Activated CD4-positive, CD25-positive, alpha-beta regulatory T cell treated with anti-CD3 and anti-CD28 coated beads, Interleukin-2, amount 50 U/mL, for 24 hours (primary cell): ENCODE measurements around the gene RXRB.
A peak's percentile ranks its signal among the peaks of the same experiment; 100 is the strongest.

Experiments
- ATAC-seq, 2 donors: fragments of 150-1000 bp; cut with Tn5 transposase; one replicate each; pipeline ENCODE4 v1.10.0; 2021; ENCODE audit warnings: mild to moderate bottlenecking in 1 of 2, moderate library complexity in 1 of 2

RXRB gene

DNA sequence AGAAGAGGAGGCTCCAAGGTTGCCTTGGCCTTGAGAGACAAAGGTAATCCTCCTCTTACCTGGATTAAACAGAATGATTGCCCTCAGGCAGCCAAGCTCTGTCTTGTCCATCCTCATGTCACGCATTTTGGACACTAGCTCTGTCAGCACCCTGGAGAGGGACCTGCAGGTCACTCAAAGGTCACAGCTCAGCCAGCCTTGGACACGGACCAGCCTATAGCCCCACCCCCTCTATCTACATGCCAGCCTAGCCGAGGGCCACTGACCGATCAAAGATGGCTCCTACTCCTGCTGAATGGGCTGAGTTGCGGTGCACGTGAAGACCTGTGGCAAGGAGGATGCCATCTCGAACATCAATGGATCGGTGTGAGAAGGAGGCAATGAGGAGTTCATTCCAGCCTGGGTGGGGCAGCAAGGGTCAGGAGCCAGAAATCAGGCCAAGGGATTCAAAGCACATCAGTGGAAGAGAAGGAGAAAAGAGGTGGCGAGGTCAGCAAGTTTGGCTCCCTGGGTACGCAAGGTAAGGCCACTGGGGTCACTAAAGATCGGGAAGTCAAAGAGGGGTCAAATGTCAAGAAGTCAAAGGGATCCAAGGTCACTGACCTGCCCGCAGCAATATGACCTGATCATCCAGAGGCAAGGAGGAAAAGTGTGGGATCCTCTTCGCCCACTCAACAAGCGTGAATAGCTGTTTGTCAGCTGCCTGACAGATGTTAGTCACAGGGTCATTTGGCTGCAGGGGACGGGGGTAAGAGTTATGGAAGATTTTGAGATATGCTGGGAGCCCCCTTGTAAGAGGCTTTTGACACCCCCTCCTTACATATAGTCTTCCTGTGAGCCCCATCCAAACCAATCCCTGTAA lies 4.9 kb downstream of the RXRB start:
- ATAC-seq, result no peak

DNA sequence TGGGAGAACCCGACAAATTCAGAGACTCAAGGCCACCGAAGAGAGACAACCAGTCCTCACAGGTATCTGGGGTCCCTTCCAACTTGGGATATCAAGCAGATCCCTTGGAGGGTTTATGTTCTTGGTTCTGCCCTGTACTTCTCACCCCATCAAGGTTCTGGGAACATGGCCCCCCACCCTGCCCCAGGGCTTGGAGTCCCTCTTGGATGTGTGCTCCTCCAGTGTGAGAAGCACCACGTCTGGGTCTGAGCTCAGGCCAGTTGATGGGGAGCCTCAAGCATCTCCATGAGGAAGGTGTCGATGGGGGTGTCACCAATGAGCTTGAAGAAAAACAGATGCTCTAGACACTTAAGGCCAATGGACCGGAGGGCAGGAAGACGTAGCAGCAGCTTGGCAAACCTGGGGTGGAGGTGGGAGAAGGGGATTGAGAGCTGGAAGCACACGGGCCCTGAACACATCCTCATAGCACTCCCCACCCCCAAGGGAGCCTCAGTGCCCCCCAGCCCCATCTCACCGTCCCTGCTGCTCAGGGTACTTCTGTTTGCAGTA lies 6.0 kb downstream of the RXRB start:
- ATAC-seq, result no peak

DNA sequence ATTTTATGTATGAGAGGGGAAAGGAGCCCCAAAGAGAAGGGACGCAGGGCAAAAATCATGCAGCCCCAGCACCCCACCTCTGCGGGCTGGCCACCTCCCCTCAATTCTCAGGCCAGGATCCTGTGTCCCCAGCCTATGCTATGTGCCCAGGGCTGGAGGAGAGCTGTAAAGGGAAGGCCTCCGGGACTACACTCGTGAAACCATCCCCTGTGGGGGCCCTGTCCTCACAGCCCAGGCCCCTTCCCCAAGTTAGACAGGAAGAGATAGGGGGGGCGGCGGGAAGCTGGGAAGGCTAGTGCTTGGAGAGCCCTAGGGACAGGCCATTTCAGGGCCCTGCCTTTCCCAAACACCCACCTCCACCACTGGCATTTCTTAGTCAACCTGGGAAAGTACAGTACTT lies 6.8 kb downstream of the RXRB start:
- ATAC-seq, result no peak

DNA sequence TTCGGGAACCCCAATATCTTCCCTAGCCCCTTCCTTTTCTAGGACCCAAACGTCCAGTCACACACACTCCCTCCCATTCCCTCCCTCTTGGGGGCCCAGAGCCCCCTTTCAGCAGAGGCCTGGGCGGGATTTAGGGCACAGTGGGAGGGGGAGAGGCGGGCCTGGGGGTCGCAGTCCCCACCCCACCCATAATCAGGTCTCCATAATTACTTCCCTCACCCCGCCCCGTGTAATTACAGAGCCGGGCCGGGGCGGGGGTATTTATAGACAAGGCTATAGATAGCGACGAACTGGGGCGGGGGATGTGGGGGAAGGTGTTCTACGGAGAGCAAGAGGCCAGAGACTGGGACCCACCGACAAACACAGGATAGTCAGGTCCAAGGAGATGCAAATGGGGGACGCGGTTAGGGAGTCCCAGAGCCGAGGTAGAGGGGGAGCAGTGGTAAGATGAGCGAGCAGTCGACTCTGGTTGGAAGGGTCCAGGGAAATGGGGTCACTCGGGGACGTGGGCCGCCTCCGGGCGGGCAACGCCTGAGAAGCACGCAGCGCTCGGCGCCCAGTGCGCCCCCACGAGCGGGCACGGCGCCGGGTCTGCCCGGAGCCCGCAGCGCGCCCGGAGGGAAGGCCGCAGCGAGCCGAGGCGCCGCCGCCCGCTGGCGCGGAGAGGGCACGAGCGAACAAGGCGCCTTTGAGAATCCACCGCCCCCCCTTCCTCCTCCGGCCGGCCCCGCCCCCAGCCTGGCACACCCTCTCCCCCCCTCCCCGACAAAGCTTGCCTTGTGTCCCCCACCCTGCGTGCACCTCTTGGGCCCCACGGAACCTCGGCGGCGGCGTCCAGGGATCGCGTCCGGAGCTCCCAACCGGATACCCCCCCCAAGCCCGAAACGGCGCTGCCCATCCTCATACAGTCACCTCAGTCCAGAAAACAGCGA lies 7.5 kb downstream of the RXRB start:
- no peak for ATAC-seq

DNA sequence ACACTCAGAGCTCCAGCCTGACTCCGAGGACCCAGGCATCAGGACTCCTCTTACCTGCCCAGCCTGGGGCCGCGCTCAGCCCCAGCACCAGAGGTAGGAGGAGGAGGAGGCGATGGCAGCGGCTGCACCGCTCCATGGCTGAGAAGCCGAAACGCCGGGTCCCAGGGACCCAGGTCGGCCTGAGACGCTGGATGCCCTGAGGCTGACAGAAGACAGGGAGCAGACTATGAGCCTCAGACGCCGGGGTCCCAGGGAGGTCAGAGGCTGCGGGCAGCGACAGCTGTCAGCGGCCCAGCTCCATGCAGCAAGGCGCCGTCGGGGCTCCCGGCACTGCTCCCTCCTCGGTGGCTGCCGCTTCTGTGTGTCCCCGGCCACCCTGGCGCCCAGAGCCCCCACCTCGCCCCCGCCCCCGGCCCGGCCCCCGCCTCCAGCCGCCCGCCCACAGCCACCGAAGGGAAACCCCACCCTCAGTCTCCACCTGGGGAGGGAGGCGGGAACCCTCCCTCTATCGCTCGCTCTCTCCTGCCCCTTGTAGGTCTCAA lies 8.3 kb downstream of the RXRB start, which contains the start of gene COL11A2:
Gene COL11A2, minus strand, starts transcription at position 363 of the 542 bp plus-strand sequence. Its CDS starts 227 bp downstream, at position 136.
- ATAC-seq, result peak; percentile 19 to 34

DNA sequence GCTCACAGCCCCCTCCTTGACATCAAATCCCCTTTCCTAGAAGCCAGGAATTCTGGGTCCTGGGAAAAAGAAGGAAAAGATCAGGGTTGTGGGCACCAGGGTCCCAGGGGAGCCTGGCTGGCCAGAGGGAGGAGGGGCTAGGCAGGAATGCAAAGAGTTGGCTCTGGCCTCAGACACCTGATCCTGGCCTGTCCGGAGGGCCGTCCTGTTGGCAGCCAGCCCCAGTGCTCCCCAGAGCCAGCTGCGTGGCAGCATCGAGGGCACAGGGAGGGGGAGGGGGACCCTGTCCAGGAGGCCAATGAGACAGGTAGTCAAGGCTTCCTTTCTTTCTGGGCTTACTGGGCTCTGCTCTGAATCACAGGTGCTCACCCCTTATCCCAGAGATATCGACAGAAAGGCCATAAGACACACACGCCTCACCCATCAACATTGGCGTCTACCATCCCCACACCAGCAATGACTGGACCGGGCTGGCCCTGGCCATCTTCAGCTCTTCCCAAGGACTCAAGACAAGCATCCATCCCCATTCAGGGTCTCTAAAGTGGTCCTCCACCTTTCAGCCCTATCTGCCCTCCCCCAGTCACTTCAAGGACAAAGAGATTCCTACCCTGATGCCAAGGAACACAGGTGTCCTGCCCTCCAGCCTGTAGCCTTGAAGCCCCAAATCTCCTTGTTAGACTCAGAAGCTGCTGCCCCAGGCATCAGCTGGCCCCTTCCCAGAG lies 8.9 kb downstream of the RXRB start:
- ATAC-seq, result no peak

DNA sequence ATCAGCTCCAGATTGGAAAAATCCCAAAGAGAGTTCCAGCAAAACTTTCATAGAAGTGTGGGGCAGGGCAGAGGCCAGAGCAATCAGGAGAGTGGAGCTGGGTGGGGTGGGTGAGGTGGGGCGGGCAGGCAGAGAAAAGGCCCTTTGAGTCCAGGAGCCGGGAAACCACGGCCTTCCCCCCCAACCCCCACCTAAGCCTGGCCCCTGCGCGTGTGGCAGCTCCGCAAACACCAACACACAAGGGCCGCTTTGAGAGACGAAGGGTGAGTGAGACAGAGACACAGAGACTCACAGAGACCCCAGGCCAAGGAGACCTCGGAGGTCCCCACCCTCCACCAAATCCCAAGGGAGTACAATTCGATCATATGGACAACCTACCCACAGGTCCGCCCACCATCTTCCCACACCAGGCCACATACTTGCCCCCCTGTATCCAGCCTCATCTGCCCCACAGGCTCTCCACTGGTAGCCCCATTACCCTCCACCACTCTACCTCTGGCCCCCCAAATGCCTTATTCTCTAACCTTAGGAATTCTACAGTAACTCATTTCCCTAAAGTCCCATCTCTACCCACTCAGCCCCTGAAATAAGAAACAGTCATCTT lies 9.9 kb downstream of the RXRB start:
- ATAC-seq, result no peak

DNA sequence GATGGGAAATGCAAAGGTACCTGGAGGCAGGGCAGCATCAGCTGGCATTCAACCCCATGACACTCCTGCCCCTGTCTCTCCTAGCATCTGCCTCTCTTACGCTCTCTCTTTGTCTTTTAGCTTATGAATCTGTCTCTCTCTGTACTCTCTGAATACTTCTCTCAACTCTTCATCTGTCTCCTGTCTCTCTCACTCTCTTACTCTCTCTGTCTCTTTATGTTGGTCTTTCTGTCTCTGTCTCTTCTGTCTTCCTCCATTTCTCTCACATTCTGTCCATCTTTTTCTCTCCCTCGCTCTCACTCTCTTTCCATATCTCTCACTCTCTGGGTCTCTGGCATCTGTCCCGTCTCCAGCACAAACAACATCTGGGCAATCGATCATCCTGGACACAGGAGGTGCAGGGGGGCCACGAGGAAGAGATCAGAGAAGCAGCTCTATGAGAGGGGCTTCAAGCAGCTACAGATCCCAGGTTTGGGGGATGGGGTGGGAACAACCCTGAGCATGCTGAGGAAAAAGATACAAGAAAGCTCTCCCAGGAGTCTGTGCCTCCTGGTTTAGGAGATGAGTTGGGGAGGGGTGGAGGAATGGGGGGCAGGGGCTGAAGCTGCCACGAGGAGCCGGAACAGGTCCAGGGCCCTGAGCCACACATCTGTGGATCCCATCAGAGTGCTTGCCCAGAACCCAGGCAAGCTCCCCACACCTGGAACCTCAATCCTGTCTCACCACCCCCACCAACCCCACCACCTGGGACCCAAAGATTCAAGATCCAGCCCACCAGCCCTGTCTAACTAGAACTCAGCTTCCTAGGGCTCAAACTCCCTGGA lies 10.6 kb downstream of the RXRB start:
- no peak for ATAC-seq

DNA sequence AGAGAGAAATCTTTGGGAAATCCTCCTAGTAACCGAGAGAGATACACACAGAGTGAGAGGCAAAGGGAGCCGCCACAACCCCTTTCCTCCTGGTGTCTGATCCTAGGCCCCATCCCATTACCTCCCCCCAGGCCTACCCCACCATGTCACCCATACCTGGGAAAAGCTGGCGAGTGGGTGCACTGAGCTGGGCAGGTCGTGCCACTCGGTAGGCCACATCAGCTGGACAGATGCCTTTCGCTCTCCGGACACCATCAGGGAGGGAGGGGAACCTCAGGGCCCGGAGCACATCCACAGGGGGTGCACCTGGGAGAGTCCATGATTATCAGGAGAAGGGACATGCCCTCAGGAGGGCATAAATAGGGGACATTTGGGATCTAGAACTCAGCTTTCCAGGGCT lies 11.3 kb downstream of the RXRB start:
- no peak for ATAC-seq

DNA sequence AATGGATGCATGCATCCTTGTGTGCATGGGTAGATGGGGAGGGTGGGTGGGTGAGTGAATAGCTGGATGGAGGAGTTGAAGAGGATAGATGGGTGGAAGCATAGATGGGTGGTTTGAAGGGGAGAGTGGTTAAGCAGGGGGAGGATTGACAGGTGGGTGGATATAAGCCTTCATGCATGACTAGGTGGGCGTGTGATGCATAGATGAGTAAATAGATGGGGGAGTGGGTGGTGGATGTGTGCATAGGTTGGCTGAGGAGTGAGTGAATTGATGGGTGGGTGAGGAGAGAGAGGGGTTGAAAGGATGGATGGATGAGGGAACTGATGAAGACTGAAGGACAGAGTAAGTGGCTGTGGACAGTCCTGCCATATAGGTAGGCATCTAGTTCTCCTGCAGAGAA lies 12.7 kb downstream of the RXRB start:
- ATAC-seq, result no peak

DNA sequence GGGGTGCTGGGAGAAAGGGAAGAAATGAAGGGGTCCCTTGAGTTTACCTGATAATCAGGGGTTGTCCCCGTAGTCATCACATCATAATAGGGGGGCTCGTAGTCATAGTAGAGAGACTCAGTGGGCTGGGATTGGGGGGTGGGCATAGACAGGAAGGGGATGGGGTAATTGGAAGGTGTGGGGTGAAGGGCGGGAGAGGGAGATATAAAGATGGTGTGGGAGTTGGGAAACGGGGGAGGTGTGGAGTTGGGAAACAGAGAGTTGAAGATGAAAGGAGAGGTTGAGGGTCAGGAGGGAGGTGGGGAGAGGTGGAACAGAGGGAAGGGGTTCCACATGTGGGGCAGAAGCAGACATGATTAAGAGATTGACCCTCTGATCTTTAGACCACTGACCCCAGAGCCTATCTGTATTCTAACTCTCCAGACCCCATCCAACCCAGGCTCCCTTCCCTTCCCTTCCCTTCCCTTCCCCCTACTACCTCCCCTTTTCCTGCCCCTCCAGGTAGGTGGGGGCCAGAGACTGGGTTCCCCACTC lies 14.7 kb downstream of the RXRB start:
- ATAC-seq, result no peak

DNA sequence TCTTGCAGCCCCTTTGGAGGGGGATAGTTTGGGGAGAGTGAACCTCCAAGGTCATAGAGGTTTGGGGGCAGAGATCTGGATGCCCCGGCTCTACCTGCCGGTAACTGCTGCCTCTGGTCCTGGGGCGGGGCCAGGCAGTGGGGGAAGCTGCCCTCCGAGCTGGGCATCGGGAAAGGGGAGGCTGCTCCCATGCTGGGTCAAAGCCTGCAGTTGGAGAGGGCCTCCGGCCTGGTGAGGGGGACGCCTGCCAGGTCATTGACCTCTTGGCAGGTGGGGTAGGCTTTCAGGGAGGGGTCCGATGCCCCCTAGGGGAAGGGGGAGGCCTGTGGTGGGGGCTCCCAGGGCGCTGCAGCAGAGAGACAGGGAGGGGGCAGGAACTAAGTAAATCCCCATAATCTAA lies 15.3 kb downstream of the RXRB start:
- ATAC-seq, result no peak

DNA sequence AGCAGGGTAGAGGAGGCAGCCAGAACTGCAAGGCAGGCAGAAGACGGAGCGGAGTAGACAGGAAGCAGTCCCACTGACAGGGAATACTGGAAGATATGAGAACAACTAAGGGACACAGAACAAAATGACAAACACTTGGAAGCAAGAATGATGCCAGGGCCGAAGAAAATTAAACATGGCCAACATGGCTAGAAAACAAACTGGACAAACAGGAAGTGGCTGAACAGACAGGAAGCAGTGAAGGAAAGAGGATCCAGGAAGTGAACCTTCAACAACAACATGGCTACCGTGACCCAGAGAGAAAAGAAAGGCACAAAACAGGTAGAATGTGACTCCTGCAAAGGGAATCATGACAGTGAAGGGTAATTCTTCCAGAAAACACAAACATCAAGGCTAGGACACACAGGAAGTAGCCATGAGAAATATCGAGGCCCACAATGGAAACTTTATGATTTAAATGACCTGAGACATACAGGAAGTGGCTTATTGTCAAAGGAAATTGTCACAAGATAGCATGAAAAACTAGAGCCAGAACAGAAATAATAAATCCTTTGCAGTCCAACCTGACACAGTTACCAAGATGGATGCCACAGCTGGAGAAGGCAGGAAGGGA lies 17.3 kb downstream of the RXRB start:
- ATAC-seq, result peak in 1 of 2 donors; percentile 58

DNA sequence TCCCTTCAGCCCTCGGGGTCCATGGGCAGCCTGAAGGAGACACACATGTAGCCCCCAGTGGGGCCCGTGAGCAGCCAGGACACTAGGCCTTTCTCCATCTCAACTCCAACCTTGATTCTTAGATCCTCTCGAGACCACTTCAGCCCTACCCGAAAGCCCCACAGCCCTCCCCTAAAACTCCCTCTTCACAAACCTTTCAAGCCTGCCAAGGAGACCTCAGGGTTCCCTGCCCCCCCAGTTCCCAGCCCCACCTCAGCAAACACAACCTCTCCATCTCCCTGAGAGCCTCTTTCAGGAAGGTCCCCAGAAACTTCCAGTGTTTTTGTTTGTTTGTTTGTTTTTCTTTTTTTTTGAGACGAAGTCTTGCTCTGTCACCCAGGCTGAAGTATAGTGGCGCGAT lies 19.3 kb downstream of the RXRB start:
- no peak for ATAC-seq

DNA sequence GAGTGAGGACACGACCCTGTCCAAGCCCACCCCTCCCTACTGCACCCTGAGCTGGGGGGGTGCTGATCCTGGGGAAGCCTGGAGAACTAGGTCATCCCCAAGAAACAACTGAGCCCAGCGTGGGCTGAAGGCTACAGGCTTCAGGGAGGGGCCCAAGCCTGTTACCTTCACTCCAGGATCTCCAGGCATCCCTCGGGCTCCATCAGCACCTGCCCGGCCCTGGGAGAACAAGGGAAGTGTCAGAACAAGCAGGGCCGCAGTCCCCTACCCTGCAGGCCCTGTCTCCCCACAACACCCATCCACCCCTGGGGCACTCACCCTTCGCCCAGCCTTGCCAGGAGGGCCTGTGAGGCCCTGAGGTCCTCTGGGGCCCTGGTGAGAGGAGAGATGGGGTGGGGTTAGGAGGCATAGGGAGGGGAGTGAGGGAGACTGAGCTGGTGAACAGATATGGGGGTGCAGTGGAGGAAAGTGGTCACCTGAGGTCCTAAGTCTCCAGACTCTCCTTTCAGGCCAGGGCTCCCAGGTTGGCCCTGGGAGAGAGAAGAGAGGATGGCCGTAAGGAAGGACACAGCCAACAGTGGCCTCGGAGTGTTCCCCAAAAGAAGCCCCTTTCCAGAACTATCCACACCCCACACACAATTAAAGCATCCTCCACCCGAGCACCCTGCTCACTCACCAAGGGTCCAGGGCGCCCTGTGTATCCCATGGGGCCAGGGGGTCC lies 21.6 kb downstream of the RXRB start:
- no peak for ATAC-seq

DNA sequence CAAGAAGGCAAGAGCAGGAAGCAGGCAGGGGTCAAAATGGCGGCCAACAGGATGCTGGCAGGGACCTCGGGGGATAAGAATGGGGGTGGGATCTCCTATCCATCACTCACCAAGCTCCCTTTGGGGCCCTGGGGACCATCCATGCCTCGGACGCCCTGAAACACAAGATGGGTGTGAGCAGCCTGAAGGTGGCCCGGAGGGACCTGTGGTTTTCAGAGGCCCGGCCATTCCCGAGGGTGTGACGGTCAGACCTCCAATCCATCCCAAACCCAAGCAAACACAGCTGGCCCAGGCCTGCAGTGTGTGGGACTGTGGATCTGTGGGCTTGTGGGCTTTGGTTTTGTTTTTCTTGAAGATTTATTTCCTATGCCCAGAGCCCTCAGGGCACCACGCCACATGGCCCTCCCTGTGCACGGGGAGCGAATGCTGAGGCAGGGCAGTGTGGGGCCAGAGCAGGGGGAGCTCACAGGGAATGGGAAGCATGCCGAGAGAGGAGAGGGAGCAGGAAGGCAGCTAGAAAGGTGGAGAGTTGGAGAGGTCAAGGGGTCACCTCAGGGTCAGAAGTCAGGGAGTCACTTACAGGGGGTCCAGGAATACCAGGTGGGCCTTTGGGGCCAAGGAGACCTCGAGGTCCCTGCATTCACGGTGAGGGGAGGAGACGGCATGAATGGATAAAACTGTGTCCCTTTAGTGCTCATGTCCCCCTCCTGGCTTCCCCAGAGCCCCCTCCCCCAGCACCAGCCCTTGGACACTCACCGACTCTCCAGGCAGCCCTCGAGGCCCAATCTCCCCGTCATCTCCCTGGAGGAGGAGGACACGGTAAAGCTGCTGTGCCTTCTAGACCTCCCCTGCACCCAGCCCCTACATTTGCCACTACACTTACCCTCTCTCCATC lies 22.7 kb downstream of the RXRB start:
- ATAC-seq, result no peak

DNA sequence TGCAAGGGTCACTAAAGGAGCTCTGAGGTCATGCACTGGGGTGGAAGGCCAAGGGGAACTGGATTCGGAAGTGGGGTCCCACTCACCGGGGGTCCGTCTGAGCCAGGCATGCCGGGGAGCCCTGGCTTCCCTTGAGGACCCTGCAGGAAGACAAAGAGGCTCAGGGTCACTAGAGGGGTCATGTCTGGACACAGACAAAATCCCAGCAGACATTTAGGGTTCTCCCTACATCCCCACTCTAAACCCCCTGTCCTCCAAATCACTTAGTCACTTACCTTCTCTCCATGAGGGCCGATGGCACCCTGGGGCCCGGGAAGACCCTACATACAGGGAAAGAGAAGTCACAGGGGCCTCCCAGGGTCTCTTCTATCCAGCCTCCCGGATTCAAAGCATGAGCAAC lies 23.6 kb downstream of the RXRB start:
- no peak for ATAC-seq

DNA sequence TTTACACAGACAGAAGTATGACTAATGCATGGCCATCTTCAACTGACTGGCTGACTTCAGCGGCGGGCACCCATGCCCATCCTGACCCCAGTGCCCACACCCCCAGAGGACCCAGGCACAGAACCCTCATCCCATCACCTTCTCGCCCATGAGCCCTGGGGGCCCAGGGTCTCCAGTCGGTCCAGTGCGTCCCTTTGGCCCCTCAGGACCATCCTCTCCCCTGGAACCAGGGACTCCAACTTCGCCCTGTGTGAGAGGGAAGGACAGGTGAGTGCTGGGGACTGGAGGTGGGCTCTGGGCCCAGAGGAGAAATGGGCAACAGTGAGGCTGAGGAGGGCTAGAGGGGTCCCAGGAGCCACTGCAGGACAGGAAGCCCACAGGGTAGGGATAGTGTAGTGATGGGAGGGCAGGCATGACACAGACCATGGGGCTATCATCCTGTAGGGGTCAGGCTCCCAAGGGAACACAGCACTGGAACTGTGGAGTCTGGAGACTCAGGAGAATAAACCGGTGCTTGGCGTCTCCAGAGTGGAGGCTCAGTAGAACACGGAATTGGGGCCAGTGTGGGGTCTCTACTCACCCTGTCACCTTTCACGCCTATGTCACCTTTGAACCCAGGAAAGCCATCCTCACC lies 24.9 kb downstream of the RXRB start:
- no peak for ATAC-seq
